Measurements from ENCODE around the gene LRTM1. TPM values are rescaled to one million over a fixed set of nuclear protein-coding genes. Genes with fewer than 3 reads are reported as not detected.

LRTM1 gene
- total RNA-seq, 2 experiments from 2014 or later = not detected

DNA sequence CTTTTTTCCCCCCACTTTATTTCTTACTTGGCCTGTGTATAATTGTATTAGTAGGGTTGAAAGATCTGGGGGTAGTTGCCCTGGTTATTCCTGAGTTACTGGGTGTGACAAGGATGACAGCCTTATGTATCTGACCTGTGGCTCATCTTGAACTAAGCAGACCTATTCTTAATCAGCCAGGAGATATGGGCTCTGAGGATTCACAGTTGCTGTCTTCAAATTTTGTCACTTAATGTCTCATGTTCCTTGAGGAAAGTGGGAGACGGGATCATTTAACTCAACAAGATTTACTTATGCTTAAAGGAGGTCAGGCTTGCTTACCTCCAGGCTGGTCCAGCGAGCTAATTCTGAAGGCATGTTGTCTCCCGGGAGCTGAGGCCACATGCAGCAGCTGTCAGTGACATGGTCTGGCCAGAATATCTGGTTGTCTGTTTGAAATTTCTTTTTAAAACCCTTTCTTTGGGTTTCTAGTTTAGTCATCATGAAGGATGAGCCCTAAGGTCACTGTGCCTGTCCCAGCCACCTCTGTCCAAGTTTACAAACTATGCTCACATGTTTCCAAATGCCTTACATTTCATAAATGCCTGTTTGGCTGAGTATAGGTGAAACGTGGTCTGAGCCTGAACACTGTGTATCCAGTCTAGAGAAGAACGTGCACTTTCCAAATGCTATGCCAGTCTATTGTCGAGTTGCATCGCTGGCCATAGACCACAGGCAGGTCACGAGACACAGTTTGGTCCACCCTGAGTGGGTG is 26.8 kb downstream of the LRTM1 start:
- DNase-seq = no peak
- ChIA-PET CTCF (no interaction called here), POLR2A (no interaction called here)
- H3K4me3 Mint-ChIP-seq = no peak overlapping the region
- no peaks in the 10 kb centered on the region for H3K36me3 Mint-ChIP-seq (ENCODE audit: low read depth)
- H3K4me1 Mint-ChIP-seq = no peaks in the 10 kb centered on the region
- H3K9me3 Mint-ChIP-seq = no peaks in the 10 kb centered on the region
- no peaks in the 10 kb centered on the region for H3K27me3 Mint-ChIP-seq
- no peak overlapping the region for H3K27ac Mint-ChIP-seq

DNA sequence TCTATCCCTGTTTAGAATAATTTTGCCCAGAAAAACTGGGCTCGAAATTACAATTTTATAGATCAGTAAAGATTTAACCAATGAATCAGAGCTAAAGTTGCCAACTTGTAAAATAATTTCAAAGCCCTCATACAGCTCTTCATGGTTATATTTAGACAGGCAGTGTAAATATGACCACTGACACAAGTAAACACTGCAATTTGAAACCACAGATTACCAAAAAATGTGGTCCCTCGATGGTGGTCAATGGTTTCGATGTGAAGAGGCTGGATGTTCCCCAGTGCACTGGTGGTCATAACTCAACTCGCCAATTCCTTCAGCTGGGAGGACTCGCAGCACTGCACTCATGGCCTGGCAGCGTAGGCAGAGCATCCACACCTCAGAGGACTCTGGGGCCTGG is 28.6 kb downstream of the LRTM1 start:
- ChIA-PET POLR2A (no interaction called here), CTCF (no interaction called here)
- H3K36me3 Mint-ChIP-seq (ENCODE audit: low read depth) = no peaks in the 10 kb centered on the region
- DNase-seq = no peak
- no peaks in the 10 kb centered on the region for H3K9me3 Mint-ChIP-seq
- H3K27me3 Mint-ChIP-seq = no peaks in the 10 kb centered on the region
- H3K4me3 Mint-ChIP-seq = no peak overlapping the region
- no peaks in the 10 kb centered on the region for H3K4me1 Mint-ChIP-seq
- no peak overlapping the region for H3K27ac Mint-ChIP-seq

GRCh38 chr3:54897028-54897711 is 30.7 kb downstream of the LRTM1 start:
- H3K4me3 Mint-ChIP-seq = no peak overlapping the region
- H3K27me3 Mint-ChIP-seq = no peaks in the 10 kb centered on the region
- no peaks in the 10 kb centered on the region for H3K36me3 Mint-ChIP-seq (ENCODE audit: low read depth)
- ChIA-PET CTCF (no interaction called here), POLR2A (no interaction called here)
- DNase-seq = no peak
- no peaks in the 10 kb centered on the region for H3K4me1 Mint-ChIP-seq
- H3K9me3 Mint-ChIP-seq = no peaks in the 10 kb centered on the region
- no peak overlapping the region for H3K27ac Mint-ChIP-seq

GRCh38 chr3:54895613-54896012 is 32.2 kb downstream of the LRTM1 start:
- no peak overlapping the region for H3K27ac Mint-ChIP-seq
- no peaks in the 10 kb centered on the region for H3K36me3 Mint-ChIP-seq (ENCODE audit: low read depth)
- ChIA-PET CTCF (no interaction called here), POLR2A (no interaction called here)
- H3K4me3 Mint-ChIP-seq = no peak overlapping the region
- no peaks in the 10 kb centered on the region for H3K4me1 Mint-ChIP-seq
- DNase-seq = no peak
- H3K27me3 Mint-ChIP-seq = no peaks in the 10 kb centered on the region
- no peaks in the 10 kb centered on the region for H3K9me3 Mint-ChIP-seq

DNA sequence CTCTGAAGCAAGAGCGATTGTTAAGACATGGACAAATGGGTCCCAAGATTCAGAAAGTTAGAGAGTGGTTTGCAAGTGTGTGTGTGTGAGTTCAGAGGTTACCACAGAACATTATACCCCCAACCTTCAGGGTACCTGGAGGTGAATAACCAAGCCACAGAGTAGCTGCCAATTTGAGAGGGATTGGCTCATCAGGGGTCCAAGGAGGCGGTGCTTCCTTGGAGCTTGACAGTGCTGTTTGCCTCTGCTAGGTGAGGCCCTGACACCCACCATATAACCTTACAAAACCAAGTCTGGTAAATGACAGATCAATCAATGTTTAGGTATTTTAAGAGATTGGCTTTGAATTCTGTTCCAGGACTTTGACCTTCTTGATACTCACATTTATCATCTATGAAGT is 35.7 kb downstream of the LRTM1 start:
- H3K9me3 Mint-ChIP-seq = no peaks in the 10 kb centered on the region
- H3K27me3 Mint-ChIP-seq = no peaks in the 10 kb centered on the region
- H3K4me1 Mint-ChIP-seq = no peaks in the 10 kb centered on the region
- ChIA-PET POLR2A (no interaction called here), CTCF (no interaction called here)
- no peak overlapping the region for H3K4me3 Mint-ChIP-seq
- H3K36me3 Mint-ChIP-seq (ENCODE audit: low read depth) = no peaks in the 10 kb centered on the region
- no peak overlapping the region for H3K27ac Mint-ChIP-seq
- DNase-seq = no peak

DNA sequence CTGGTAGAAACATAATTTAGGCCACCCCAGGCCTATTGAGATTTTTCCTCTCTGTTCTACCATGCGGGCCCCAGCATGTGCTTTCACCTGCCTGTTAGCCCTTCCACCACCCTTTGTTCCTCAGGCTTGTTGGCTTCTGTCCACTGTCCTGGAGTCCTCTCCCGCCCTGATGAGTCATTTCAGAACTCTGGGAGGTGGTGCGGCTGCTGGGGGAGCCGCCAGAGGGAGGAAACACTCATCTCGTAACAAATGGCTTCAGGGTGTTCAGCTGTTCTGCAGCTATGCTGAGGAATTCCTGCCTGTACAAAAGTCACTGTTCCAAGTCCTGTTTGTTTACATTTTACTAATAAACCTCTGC is 36.3 kb downstream of the LRTM1 start:
- Mint-ChIP-seq H3K4me3 (no peak overlapping the region), H3K27ac (no peak overlapping the region), H3K27me3 (no peaks in the 10 kb centered on the region), H3K36me3 (ENCODE audit: low read depth) (no peaks in the 10 kb centered on the region), H3K9me3 (no peaks in the 10 kb centered on the region), H3K4me1 (no peaks in the 10 kb centered on the region)
- ChIA-PET POLR2A (no interaction called here), CTCF (no interaction called here)
- DNase-seq = no peak

- Mint-ChIP-seq H3K27ac (no peak overlapping the region), H3K9me3 (no peaks in the 10 kb centered on the region), H3K36me3 (ENCODE audit: low read depth) (no peaks in the 10 kb centered on the region), H3K4me3 (no peak overlapping the region), H3K4me1 (no peaks in the 10 kb centered on the region), H3K27me3 (no peaks in the 10 kb centered on the region)
- ChIA-PET POLR2A (no interaction called here), CTCF (interaction anchor here (0.7 kb wide), 1 partner anchor 926 kb away, joined by 4 read pairs; no protein-coding TSS in a partner anchor)
- no peak for DNase-seq
Measured at GRCh38 chr3:54889731-54890130, 38.1 kb downstream of the LRTM1 start.

- Mint-ChIP-seq H3K36me3 (ENCODE audit: low read depth) (no peaks in the 10 kb centered on the region), H3K4me3 (no peak overlapping the region), H3K27me3 (no peaks in the 10 kb centered on the region), H3K9me3 (no peaks in the 10 kb centered on the region), H3K4me1 (no peaks in the 10 kb centered on the region), H3K27ac (no peak overlapping the region)
- DNase-seq = no peak
- CTCF ChIA-PET = interaction anchor here (0.6 kb wide), 1 partner anchor 327 kb away, joined by 3 read pairs; no protein-coding TSS in a partner anchor
- POLR2A ChIA-PET = no interaction called here
Measured at GRCh38 chr3:54888873-54889272, 39.0 kb downstream of the LRTM1 start.

- Mint-ChIP-seq H3K36me3 (ENCODE audit: low read depth) (no peaks in the 10 kb centered on the region), H3K4me1 (no peaks in the 10 kb centered on the region), H3K4me3 (no peak overlapping the region), H3K27ac (no peak overlapping the region), H3K9me3 (no peaks in the 10 kb centered on the region), H3K27me3 (peaks cover 1% of the 10 kb centered on the region)
- POLR2A ChIA-PET = no interaction called here
- DNase-seq = no peak
- CTCF ChIA-PET = interaction anchor here (0.6 kb wide), 1 partner anchor 328 kb away, joined by 3 read pairs; no protein-coding TSS in a partner anchor
Measured at GRCh38 chr3:54888162-54888561, 39.7 kb downstream of the LRTM1 start.

- no peak for DNase-seq
- ChIA-PET CTCF (no interaction called here), POLR2A (no interaction called here)
- H3K36me3 Mint-ChIP-seq (ENCODE audit: low read depth) = no peaks in the 10 kb centered on the region
- no peak overlapping the region for H3K27ac Mint-ChIP-seq
- H3K27me3 Mint-ChIP-seq = peaks cover 2% of the 10 kb centered on the region
- no peaks in the 10 kb centered on the region for H3K4me1 Mint-ChIP-seq
- H3K4me3 Mint-ChIP-seq = no peak overlapping the region
- H3K9me3 Mint-ChIP-seq = no peaks in the 10 kb centered on the region
Measured at GRCh38 chr3:54882129-54882833, 45.6 kb downstream of the LRTM1 start.

GRCh38 chr3:54878145-54878544 is 49.7 kb downstream of the LRTM1 start:
- CTCF ChIA-PET = interaction anchor here (1.5 kb wide), 1 partner anchor 24 kb away, joined by 5 read pairs; no protein-coding TSS in a partner anchor
- Mint-ChIP-seq H3K9me3 (no peaks in the 10 kb centered on the region), H3K36me3 (ENCODE audit: low read depth) (no peaks in the 10 kb centered on the region), H3K27me3 (peaks cover under 1% of the 10 kb centered on the region), H3K27ac (no peak overlapping the region), H3K4me3 (no peak overlapping the region), H3K4me1 (no peaks in the 10 kb centered on the region)
- no peak for DNase-seq
- POLR2A ChIA-PET = no interaction called here

DNA sequence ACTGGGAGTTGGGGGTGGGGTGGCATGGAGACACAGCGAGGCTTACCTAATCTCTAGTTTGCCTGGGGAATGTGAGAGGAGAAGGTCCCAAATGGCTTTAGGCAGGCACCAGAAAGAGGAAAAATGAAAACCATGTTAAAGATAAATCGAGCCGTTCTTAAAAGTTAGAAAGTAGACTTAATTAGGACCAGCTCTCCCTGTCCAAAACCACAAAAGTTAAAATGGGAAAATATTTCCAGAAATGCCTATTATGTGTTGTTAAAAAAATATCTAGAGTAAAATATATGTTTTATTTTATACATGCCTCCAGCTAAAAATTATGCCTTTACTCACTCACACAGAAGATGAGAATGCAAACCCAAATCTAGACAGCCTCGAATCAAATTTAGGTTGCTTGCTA is 50.1 kb downstream of the LRTM1 start:
- H3K4me3 Mint-ChIP-seq = no peak overlapping the region
- no peak for DNase-seq
- H3K9me3 Mint-ChIP-seq = no peaks in the 10 kb centered on the region
- POLR2A ChIA-PET = no interaction called here
- H3K27ac Mint-ChIP-seq = no peak overlapping the region
- CTCF ChIA-PET = interaction anchor here (1.3 to 1.5 kb wide), 2 partner anchors 20 to 23 kb away, joined by 3 to 5 read pairs; no protein-coding TSS in a partner anchor
- no peaks in the 10 kb centered on the region for H3K27me3 Mint-ChIP-seq
- H3K36me3 Mint-ChIP-seq (ENCODE audit: low read depth) = no peaks in the 10 kb centered on the region
- H3K4me1 Mint-ChIP-seq = no peaks in the 10 kb centered on the region

GRCh38 chr3:54876694-54877093 is 51.2 kb downstream of the LRTM1 start:
- CTCF ChIA-PET = interaction anchor here (1.3 kb wide), 1 partner anchor 19 kb away, joined by 3 read pairs; no protein-coding TSS in a partner anchor
- H3K4me3 Mint-ChIP-seq = no peak overlapping the region
- no peak overlapping the region for H3K27ac Mint-ChIP-seq
- no peaks in the 10 kb centered on the region for H3K9me3 Mint-ChIP-seq
- no peak for DNase-seq
- H3K4me1 Mint-ChIP-seq = no peaks in the 10 kb centered on the region
- H3K36me3 Mint-ChIP-seq (ENCODE audit: low read depth) = no peaks in the 10 kb centered on the region
- POLR2A ChIA-PET = no interaction called here
- no peaks in the 10 kb centered on the region for H3K27me3 Mint-ChIP-seq
